GM12874 (cell line): ENCODE measurements around the gene SLC7A7.
A peak's percentile ranks its signal among the peaks of the same experiment; 100 is the strongest.

Experiments
- TF ChIP-seq, protein P1 (sequence below): IDR thresholded peaks from 2 replicates; pipeline ENCODE4 v1.5.1; 2011; ENCODE audit warnings: low read depth, mild to moderate bottlenecking, control low read depth, low read length, moderate library complexity; ENCODE audit not compliant: insufficient read depth

SLC7A7 gene

DNA sequence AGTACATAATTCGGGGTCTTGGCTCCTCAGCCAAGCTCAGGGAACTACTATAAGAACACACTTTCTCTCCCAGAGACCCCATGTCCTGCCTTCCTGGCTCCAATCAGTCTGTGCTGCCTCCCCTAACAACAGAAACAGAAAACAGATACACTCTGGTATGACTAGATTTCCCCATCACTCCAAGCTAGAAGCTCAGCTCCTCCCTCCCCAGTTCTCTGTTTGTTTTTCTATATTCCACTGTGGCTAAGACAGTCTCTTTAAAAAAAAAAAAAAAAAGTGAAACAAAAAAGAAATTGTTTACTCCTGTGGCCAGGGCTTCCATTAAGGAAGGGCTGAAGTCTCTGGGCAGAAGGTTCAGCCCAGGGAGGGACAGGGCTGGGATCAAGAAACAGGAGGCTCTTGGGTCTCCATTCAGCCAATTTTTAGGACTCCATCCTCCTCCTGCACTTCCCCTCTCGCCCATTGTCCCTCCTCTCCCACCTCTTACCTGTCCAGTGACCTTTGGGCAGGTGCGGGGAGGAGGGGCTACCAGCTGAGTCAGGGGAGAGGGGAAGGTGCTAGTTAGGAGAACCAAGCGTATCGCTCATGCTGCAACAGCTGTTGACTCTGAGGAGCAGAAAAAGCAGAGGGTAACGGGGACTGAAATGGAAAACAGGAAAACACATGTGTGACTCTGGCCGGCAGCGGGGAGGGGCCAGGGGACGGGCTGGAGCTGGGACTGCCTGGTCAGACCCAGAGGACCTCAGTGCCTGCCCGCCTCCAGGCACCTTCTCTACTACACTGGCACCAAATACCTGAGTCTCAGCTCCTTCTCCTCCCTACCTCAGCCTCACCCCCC lies 4.1 kb upstream of the SLC7A7 start:
- TF ChIP-seq, protein P1, sequence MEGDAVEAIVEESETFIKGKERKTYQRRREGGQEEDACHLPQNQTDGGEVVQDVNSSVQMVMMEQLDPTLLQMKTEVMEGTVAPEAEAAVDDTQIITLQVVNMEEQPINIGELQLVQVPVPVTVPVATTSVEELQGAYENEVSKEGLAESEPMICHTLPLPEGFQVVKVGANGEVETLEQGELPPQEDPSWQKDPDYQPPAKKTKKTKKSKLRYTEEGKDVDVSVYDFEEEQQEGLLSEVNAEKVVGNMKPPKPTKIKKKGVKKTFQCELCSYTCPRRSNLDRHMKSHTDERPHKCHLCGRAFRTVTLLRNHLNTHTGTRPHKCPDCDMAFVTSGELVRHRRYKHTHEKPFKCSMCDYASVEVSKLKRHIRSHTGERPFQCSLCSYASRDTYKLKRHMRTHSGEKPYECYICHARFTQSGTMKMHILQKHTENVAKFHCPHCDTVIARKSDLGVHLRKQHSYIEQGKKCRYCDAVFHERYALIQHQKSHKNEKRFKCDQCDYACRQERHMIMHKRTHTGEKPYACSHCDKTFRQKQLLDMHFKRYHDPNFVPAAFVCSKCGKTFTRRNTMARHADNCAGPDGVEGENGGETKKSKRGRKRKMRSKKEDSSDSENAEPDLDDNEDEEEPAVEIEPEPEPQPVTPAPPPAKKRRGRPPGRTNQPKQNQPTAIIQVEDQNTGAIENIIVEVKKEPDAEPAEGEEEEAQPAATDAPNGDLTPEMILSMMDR, result no peak

DNA sequence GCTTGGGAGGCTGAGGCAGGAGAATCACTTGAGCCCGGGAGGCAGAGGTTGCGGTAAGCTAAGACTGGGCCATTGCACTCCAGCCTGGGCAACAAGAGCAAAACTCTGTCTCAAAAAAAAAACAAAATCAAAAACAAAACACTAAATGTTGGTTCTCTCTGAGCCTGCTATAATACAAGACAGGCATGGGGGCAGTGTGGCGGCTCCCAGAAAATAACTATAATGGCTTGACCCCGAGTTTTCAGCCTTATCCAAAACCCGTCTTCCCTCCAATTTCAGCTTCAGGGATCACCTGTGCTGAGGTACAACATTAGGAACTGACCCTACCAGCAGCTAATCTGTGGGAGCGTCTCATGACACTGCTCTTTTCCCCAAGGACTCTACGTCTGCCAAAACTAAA lies 862 bp downstream of the SLC7A7 start:
- TF ChIP-seq, protein P1, result 0 out of 2 replicates have a peak, but pooled peaks have one; percentile 10

DNA sequence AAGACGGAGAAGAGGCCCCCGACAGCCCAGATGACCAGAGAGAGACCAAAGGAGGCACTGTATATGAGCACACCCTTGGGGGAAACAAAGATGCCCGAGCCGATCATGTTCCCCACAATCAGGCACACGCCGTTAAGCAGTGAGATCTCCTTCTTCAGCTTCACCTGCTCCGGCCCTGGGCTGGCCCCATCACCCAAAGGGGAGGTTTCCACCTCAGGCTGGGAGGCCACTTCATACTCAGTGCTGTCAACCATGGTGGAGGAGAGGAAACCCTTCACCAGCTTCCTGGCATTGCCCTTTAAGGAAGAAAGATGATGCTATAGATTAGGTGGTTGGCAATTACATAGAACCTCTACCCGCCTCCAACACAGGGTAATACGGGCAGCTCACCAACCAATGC lies 2.1 kb downstream of the SLC7A7 start:
- TF ChIP-seq, protein P1, result no peak

GRCh38 chr14:22812744-22813143 lies 2.5 kb downstream of the SLC7A7 start:
- TF ChIP-seq, protein P1, result peak; percentile 50; the same call in 1 of the 2 replicates

DNA sequence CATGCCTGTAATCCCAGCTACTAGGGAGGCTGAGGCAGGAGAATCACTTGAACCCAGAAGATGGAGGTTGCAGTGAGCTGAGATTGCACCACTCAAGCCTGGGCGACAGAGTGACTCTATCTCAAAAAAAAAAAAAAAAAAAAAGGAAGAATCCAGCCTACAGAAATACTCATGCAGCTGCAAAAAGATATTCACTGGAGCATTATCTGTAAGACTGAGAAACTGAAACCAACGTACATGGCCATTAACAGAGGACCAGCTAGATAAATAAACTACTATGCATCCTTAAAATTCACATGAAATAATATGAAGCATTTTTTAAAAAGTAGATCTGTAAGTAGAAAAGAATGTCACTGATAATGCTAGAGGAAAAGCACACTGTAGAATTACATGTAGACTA lies 3.5 kb downstream of the SLC7A7 start:
- TF ChIP-seq, protein P1, result no peak

GRCh38 chr14:22808388-22809209 lies 6.6 kb downstream of the SLC7A7 start:
- TF ChIP-seq, protein P1, result no peak

DNA sequence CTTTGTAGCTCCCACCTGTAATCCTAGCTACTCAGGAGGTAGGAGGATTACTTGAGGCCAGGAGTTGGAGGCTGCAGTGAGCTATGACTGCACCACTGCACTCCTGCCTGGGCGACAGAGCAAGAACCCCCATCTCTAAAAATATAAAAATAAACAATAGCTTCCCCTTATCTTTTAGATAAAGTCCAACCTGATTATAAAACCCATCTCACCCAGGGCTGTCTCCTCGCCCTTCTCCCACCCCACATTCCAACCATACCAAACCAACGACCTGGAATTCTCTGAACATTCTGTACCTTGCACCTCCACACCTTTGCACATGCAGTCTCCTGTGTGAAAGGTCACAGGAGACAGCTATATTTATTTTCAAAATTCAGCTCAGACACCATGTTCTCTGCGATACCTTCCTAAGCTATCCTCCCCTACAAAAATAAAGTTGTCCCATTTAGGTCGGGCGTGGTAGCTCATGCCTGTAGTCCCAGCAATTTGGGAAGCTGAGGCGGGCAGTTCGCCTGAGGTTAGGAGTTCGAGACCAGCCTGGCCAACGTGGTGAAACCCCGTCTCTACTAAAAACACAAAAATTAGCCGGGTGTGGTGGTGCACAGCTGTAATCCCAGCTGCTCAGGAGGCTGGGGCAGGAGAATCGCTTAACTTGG lies 7.7 kb downstream of the SLC7A7 start:
- TF ChIP-seq, protein P1, result no peak
